GM23338 (cell line): ENCODE results near the gene DLG2. TPM values are rescaled to one million over a fixed set of nuclear protein-coding genes. Genes with fewer than 3 reads are reported as not detected.

Source experiments
- ATAC-seq: fragments of 200-7000 bp; cut with Tn5 transposase; 3 replicates; pipeline ENCODE4 v1.9.1; 2020
- DNase-seq: peaks from one replicate; pipeline ENCODE4 v3.0.0-alpha.2; 2015; ENCODE audit warnings: low spot score
- H2AFZ ChIP-seq: fragments of 200-600 bp; sonication (generic); 2 replicates; pipeline ENCODE4 v1.8.0; 2016; ENCODE audit warnings: antibody characterized with exemption, mild to moderate bottlenecking, moderate library complexity
- H3F3A ChIP-seq: fragments of 200-600 bp; sonication (generic); replicated peaks from 2 replicates; pipeline ENCODE4 v1.8.0; 2017; ENCODE audit warnings: antibody characterized with exemption, mixed run types, low read depth
- H3K27ac ChIP-seq: fragments of 200-600 bp; sonication (generic); 2 replicates; pipeline ENCODE4 v1.6.1; 2016; ENCODE audit warnings: low read depth
- H3K27me3 ChIP-seq: fragments of 200-600 bp; sonication (generic); 2 replicates; pipeline ENCODE4 v1.8.0; 2016; ENCODE audit warnings: mild to moderate bottlenecking, mixed run types, moderate library complexity; ENCODE audit not compliant: insufficient read depth
- H3K36me3 ChIP-seq: fragments of 200-600 bp; sonication (generic); 2 replicates; pipeline ENCODE4 v1.8.0; 2016; ENCODE audit warnings: mild to moderate bottlenecking; ENCODE audit not compliant: insufficient read depth
- H3K4me1 ChIP-seq: fragments of 200-600 bp; sonication (generic); 2 replicates; pipeline ENCODE4 v1.8.0; 2016; ENCODE audit warnings: mild to moderate bottlenecking, moderate library complexity; ENCODE audit not compliant: insufficient read depth
- H3K4me2 ChIP-seq: fragments of 200-600 bp; sonication (generic); 2 replicates; pipeline ENCODE4 v1.7.1; 2017; ENCODE audit warnings: mixed run types
- H3K4me3 ChIP-seq: fragments of 200-600 bp; sonication (generic); 2 replicates; pipeline ENCODE4 v1.6.1; 2016; ENCODE audit warnings: mixed run types
- H3K79me2 ChIP-seq: fragments of 200-600 bp; sonication (generic); replicated peaks from 2 replicates; pipeline ENCODE4 v1.8.0; 2017; ENCODE audit warnings: mild to moderate bottlenecking; ENCODE audit not compliant: insufficient read depth
- H3K9me2 ChIP-seq: fragments of 200-600 bp; sonication (generic); 2 replicates; pipeline ENCODE4 v1.8.0; 2017; ENCODE audit not compliant: insufficient read depth
- H4K20me1 ChIP-seq: fragments of 200-600 bp; sonication (generic); replicated peaks from 2 replicates; pipeline ENCODE4 v1.8.0; 2017; ENCODE audit warnings: mild to moderate bottlenecking; ENCODE audit not compliant: insufficient read depth
- H3K27ac Mint-ChIP-seq: 2 replicates; pipeline ENCODE4 v1.8.0; 2020; ENCODE audit warnings: inconsistent platforms, mild to moderate bottlenecking, moderate library complexity, mixed read lengths
- H3K27me3 Mint-ChIP-seq: 3 replicates; pipeline ENCODE4 v1.8.0; 2022; ENCODE audit warnings: low read depth, mild to moderate bottlenecking, moderate library complexity, mixed read lengths, inconsistent platforms; ENCODE audit not compliant: insufficient read depth, poor library complexity
- H3K36me3 Mint-ChIP-seq: 3 replicates; pipeline ENCODE4 v1.8.0; 2021; ENCODE audit warnings: low read depth, mild to moderate bottlenecking, inconsistent platforms, moderate library complexity, mixed read lengths
- H3K4me1 Mint-ChIP-seq: 3 replicates; pipeline ENCODE4 v1.8.0; 2020; ENCODE audit warnings: mild to moderate bottlenecking, inconsistent platforms, mixed read lengths
- H3K4me3 Mint-ChIP-seq: 3 replicates; pipeline ENCODE4 v1.8.0; 2021; ENCODE audit warnings: moderate library complexity, mild to moderate bottlenecking, inconsistent platforms, mixed read lengths
- H3K9me3 Mint-ChIP-seq: 3 replicates; pipeline ENCODE4 v1.8.0; 2020; ENCODE audit warnings: moderate library complexity, mild to moderate bottlenecking, inconsistent platforms, mixed read lengths
- CREB1 ChIP-seq: fragments of 250-450 bp; sonication (Bioruptor Pico); IDR thresholded peaks from 2 replicates; pipeline ENCODE4 v1.5.0; 2020; ENCODE audit warnings: low read depth, mild to moderate bottlenecking, moderate library complexity
- ETS1 ChIP-seq: IDR thresholded peaks from 2 replicates; pipeline ENCODE4 v1.6.1; 2016; ENCODE audit warnings: antibody characterized with exemption
- EZH2 ChIP-seq: fragments of 200-600 bp; sonication (generic); IDR thresholded peaks from one replicate; pipeline ENCODE4 v1.8.0; 2017; ENCODE audit warnings: antibody characterized with exemption, mild to moderate bottlenecking, low read depth; ENCODE audit not compliant: unreplicated experiment
- EZH2phosphoT487 ChIP-seq: fragments of 200-600 bp; sonication (generic); IDR thresholded peaks from one replicate; pipeline ENCODE4 v1.8.1; 2018; ENCODE audit warnings: antibody characterized with exemption; ENCODE audit not compliant: unreplicated experiment
- JUNB ChIP-seq: IDR thresholded peaks from one replicate; pipeline ENCODE4 v1.6.1; 2016; ENCODE audit warnings: antibody characterized with exemption; ENCODE audit not compliant: unreplicated experiment
- NANOG ChIP-seq: IDR thresholded peaks from 2 replicates; pipeline ENCODE4 v1.6.1; 2016; ENCODE audit warnings: antibody characterized with exemption, borderline replicate concordance
- POLR2AphosphoS5 ChIP-seq: IDR thresholded peaks from 2 replicates; pipeline ENCODE4 v1.6.1; 2016; ENCODE audit warnings: antibody characterized with exemption, low read depth
- REST ChIP-seq: IDR thresholded peaks from one replicate; pipeline ENCODE4 v1.6.1; 2018; ENCODE audit warnings: antibody characterized with exemption; ENCODE audit not compliant: unreplicated experiment
- STAT1 ChIP-seq: IDR thresholded peaks from one replicate; pipeline ENCODE4 v1.6.1; 2016; ENCODE audit warnings: antibody characterized with exemption; ENCODE audit not compliant: unreplicated experiment
- ZNF114 ChIP-seq: fragments of 250-450 bp; sonication (Bioruptor Pico); IDR thresholded peaks from 2 replicates; pipeline ENCODE4 v1.5.0; 2020; ENCODE audit warnings: mild to moderate bottlenecking, moderate library complexity
- ZNF331 ChIP-seq: fragments of 250-450 bp; sonication (Bioruptor Pico); IDR thresholded peaks from 2 replicates; pipeline ENCODE4 v1.5.0; 2020; ENCODE audit warnings: low read depth, mild to moderate bottlenecking, moderate library complexity
- ZNF462 ChIP-seq: fragments of 250-450 bp; sonication (Bioruptor Pico); IDR thresholded peaks from 2 replicates; pipeline ENCODE4 v1.5.0; 2020; ENCODE audit warnings: mild to moderate bottlenecking, moderate library complexity
- polyA plus RNA-seq: library from polyadenylated mRNA; unstranded; fragments of >200 nt; fragmentation: Nextera tagmentation; extraction: Ambion mirVana; gene quantifications from 2 replicates; pipeline ENCODE4 v1.2.1, GENCODE V29; 2016
- total RNA-seq: library from RNA; depleted of rRNA; stranded (reverse); fragments of >200 nt; shearing (Covaris generic); gene quantifications from 2 replicates; pipeline ENCODE4 v1.2.3, GENCODE V29; 2014
- TF ChIP-seq, protein P1 (sequence below), 2 experiments: fragments of 200-600 bp in 1 of 2; sonication (generic) in 1 of 2; conservative IDR thresholded peaks; 2 replicates each; pipeline versions ENCODE4 v1.5.1 to v1.6.1; 2016 to 2017; ENCODE audit warnings: antibody characterized with exemption in 2 of 2, low read depth in 2 of 2, mild to moderate bottlenecking in 2 of 2, moderate library complexity in 1 of 2

DLG2 gene
- total and polyA plus RNA-seq, 2 experiments from 2014 or later, result 19.8 to 21.5 TPM

- Histone ChIP-seq H3K27me3 (no peaks in the 10 kb centered on the region), H2AFZ (no peak overlapping the region), H3K9me2 (no peaks in the 10 kb centered on the region), H3K27ac (no peak overlapping the region), H3F3A (no peaks in the 10 kb centered on the region), H4K20me1 (no peaks in the 10 kb centered on the region), H3K36me3 (no peaks in the 10 kb centered on the region), H3K79me2 (no peaks in the 10 kb centered on the region), H3K4me3 (no peak overlapping the region), H3K4me2 (no peak overlapping the region), H3K4me1 (no peaks in the 10 kb centered on the region)
- no peak for TF ChIP-seq EZH2
- no peak for TF ChIP-seq ZNF331 (CRISPR knock-in tag)
- TF ChIP-seq STAT1, result no peak
- TF ChIP-seq ZNF462 (CRISPR knock-in tag), result no peak
- no peak for TF ChIP-seq NANOG
- TF ChIP-seq REST, result no peak
- no peak for TF ChIP-seq CREB1 (CRISPR knock-in tag)
- no peak for TF ChIP-seq ETS1
- no peak for TF ChIP-seq POLR2AphosphoS5
- TF ChIP-seq, protein P1, sequence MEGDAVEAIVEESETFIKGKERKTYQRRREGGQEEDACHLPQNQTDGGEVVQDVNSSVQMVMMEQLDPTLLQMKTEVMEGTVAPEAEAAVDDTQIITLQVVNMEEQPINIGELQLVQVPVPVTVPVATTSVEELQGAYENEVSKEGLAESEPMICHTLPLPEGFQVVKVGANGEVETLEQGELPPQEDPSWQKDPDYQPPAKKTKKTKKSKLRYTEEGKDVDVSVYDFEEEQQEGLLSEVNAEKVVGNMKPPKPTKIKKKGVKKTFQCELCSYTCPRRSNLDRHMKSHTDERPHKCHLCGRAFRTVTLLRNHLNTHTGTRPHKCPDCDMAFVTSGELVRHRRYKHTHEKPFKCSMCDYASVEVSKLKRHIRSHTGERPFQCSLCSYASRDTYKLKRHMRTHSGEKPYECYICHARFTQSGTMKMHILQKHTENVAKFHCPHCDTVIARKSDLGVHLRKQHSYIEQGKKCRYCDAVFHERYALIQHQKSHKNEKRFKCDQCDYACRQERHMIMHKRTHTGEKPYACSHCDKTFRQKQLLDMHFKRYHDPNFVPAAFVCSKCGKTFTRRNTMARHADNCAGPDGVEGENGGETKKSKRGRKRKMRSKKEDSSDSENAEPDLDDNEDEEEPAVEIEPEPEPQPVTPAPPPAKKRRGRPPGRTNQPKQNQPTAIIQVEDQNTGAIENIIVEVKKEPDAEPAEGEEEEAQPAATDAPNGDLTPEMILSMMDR (conservative IDR thresholded peaks at IDR 0.05; ENCODE audit: low read depth in 2 of 2), result no peak
- TF ChIP-seq JUNB, result no peak
- TF ChIP-seq ZNF114 (CRISPR knock-in tag), result no peak
- no peak for TF ChIP-seq EZH2phosphoT487
- DNase-seq (no peak), ATAC-seq (no peak)
- Mint-ChIP-seq H3K9me3 (no peaks in the 10 kb centered on the region), H3K4me1 (peaks cover 7% of the 10 kb centered on the region; the same call in 2 of the 3 replicates), H3K27me3 (no peaks in the 10 kb centered on the region), H3K4me3 (no peak overlapping the region), H3K36me3 (no peaks in the 10 kb centered on the region), H3K27ac (no peak overlapping the region)
Observed at GRCh38 chr11:84819537-84819936, 807.6 kb downstream of the DLG2 start.
